Breast epithelium (tissue), 4 donors: ENCODE data around the gene MUS81. TPM values are rescaled to one million over a fixed set of nuclear protein-coding genes. Genes with fewer than 3 reads are reported as not detected.

ENCODE experiments used
- DNase-seq, 2 donors: peaks; one replicate each; pipeline ENCODE4 v3.0.0-alpha.2; 2019; ENCODE audit warnings: low spot score in 2 of 2
- H3K27ac ChIP-seq, 2 donors: fragments of 200-600 bp; sonication (generic) in 1 of 2; one replicate each; pipeline ENCODE4 v1.5.1; 2016 to 2019; ENCODE audit warnings: mild to moderate bottlenecking in 1 of 2
- H3K27me3 ChIP-seq, 2 donors: fragments of 200-600 bp; sonication (generic) in 1 of 2; one replicate each; pipeline versions ENCODE4 v1.5.1 to v1.6.0; 2017 to 2019; ENCODE audit warnings: control low read depth in 1 of 2, mild to moderate bottlenecking in 1 of 2
- H3K36me3 ChIP-seq: fragments of 200-600 bp; one replicate; pipeline ENCODE4 v1.5.1; 2019
- H3K4me1 ChIP-seq, 2 donors: fragments of 200-600 bp; sonication (generic); one replicate each; pipeline ENCODE4 v1.5.1; 2016 to 2019; ENCODE audit warnings: control low read depth in 1 of 2
- H3K4me3 ChIP-seq, 3 donors: fragments of 200-600 bp; sonication (generic); 1 replicate in 2 of 3; 2 replicates in 1 of 3; pipeline ENCODE4 v1.5.1; 2016 to 2019; ENCODE audit warnings: mild to moderate bottlenecking in 3 of 3, moderate library complexity in 2 of 3
- H3K9me3 ChIP-seq, 2 donors: fragments of 200-600 bp; sonication (generic) in 1 of 2; one replicate each; pipeline ENCODE4 v1.5.1; 2016 to 2019; ENCODE audit warnings: control low read depth in 1 of 2
- CTCF ChIP-seq, 3 donors: fragments of 450-650 bp; IDR thresholded peaks; one replicate each; pipeline ENCODE4 v1.5.1; 2016 to 2017; ENCODE audit warnings: antibody characterized with exemption in 3 of 3, mild to moderate bottlenecking in 3 of 3, moderate library complexity in 3 of 3
- POLR2A ChIP-seq: fragments of 450-650 bp; IDR thresholded peaks from one replicate; pipeline ENCODE4 v1.6.1; 2016; ENCODE audit warnings: antibody characterized with exemption, mild to moderate bottlenecking, moderate library complexity
- POLR2AphosphoS5 ChIP-seq, 3 donors: sonication (generic); formaldehyde crosslinking; IDR thresholded peaks; one replicate each; pipeline ENCODE4 v1.6.1; 2017; ENCODE audit warnings: antibody characterized with exemption in 3 of 3
- intact Hi-C: fragments of 100-400 bp; cut with DNase I; formaldehyde crosslinking; loops from one replicate; pipeline ENCODE4 v1.15.1; 2023; ENCODE audit warnings: low total_unique reads
- total RNA-seq, 3 donors: library from RNA; depleted of rRNA; stranded (reverse); fragments of >200 nt; gene quantifications; one replicate each; pipeline ENCODE4 v1.1.0, GENCODE V29; 2016

The MUS81 gene
- total RNA-seq, 3 donors from 2014 or later: 29.8 to 44.6 (median 42.9) TPM

GRCh38 chr11:65851811-65852507 is 8.3 kb upstream of the MUS81 start:
- Histone ChIP-seq H3K4me3 (no peak overlapping the region), H3K36me3 (no peaks in the 10 kb centered on the region), H3K27me3 (no peaks in the 10 kb centered on the region), H3K27ac (no peak overlapping the region), H3K4me1 (peaks cover 3 to 8% of the 10 kb centered on the region in 2 donors), H3K9me3 (peaks cover 0 to 8% of the 10 kb centered on the region in 2 donors)
- no peak for TF ChIP-seq POLR2A
- TF ChIP-seq POLR2AphosphoS5 (IDR thresholded peaks at IDR 0.05): no peak
- intact Hi-C loops: no loop called here
- DNase-seq: no peak

- intact Hi-C loops: no loop called here
- no peaks in the 10 kb centered on the region for H3K36me3 ChIP-seq
- H3K27me3 ChIP-seq: no peaks in the 10 kb centered on the region
- no peak for DNase-seq
- TF ChIP-seq POLR2AphosphoS5 (IDR thresholded peaks at IDR 0.05): no peak
- no peak for TF ChIP-seq POLR2A
- TF ChIP-seq CTCF (IDR thresholded peaks at IDR 0.05): no peak
- H3K4me3 ChIP-seq: no peak overlapping the region
- H3K27ac ChIP-seq: no peak overlapping the region
- H3K9me3 ChIP-seq: peaks cover 0 to 8% of the 10 kb centered on the region in 2 donors
- H3K4me1 ChIP-seq: peaks cover 3 to 8% of the 10 kb centered on the region in 2 donors
Measured at GRCh38 chr11:65852508-65853245, 7.6 kb upstream of the MUS81 start.

GRCh38 chr11:65853246-65853979 is 6.8 kb upstream of the MUS81 start:
- Histone ChIP-seq H3K4me1 (peaks cover 3 to 8% of the 10 kb centered on the region in 2 donors), H3K4me3 (no peak overlapping the region), H3K27ac (no peak overlapping the region), H3K9me3 (peaks cover 0 to 8% of the 10 kb centered on the region in 2 donors), H3K36me3 (no peaks in the 10 kb centered on the region), H3K27me3 (no peaks in the 10 kb centered on the region)
- TF ChIP-seq POLR2A: no peak
- TF ChIP-seq CTCF (IDR thresholded peaks at IDR 0.05): no peak
- no peak for TF ChIP-seq POLR2AphosphoS5 (IDR thresholded peaks at IDR 0.05)
- DNase-seq: no peak
- intact Hi-C loops: no loop called here

GRCh38 chr11:65854161-65854592 is 6.1 kb upstream of the MUS81 start:
- intact Hi-C loops: no loop called here
- H3K4me3 ChIP-seq: no peak overlapping the region
- H3K9me3 ChIP-seq: peaks cover 0 to 8% of the 10 kb centered on the region in 2 donors
- H3K4me1 ChIP-seq: peaks cover 3 to 8% of the 10 kb centered on the region in 2 donors
- H3K36me3 ChIP-seq: no peaks in the 10 kb centered on the region
- TF ChIP-seq POLR2AphosphoS5 (IDR thresholded peaks at IDR 0.05) (no peak), POLR2A (no peak), CTCF (IDR thresholded peaks at IDR 0.05) (no peak)
- H3K27me3 ChIP-seq: no peaks in the 10 kb centered on the region
- no peak overlapping the region for H3K27ac ChIP-seq
- DNase-seq: no peak

GRCh38 chr11:65854852-65855837 is 5.1 kb upstream of the MUS81 start:
- peaks cover 3 to 8% of the 10 kb centered on the region in 2 donors for H3K4me1 ChIP-seq
- no peaks in the 10 kb centered on the region for H3K27me3 ChIP-seq
- H3K4me3 ChIP-seq: no peak overlapping the region
- intact Hi-C loops: no loop called here
- H3K36me3 ChIP-seq: no peaks in the 10 kb centered on the region
- no peak overlapping the region for H3K27ac ChIP-seq
- peaks cover 0 to 8% of the 10 kb centered on the region in 2 donors for H3K9me3 ChIP-seq
- TF ChIP-seq CTCF (IDR thresholded peaks at IDR 0.05): no peak
- no peak for TF ChIP-seq POLR2AphosphoS5 (IDR thresholded peaks at IDR 0.05)
- no peak for TF ChIP-seq POLR2A
- no peak for DNase-seq
